ENCODE measurements around the gene DVL2.

GRCh38 chr17:7223375-7223774, 10.9 kb downstream of the DVL2 start:
- TF ChIP-seq SPI1 (IDR thresholded peaks at IDR 0.05; ENCODE audit: low read depth, low read length) (no peak), PAX5 (IDR thresholded peaks at IDR 0.05; ENCODE audit: insufficient read depth, low read length, severe bottlenecking) (no peak)
